Measurements from ENCODE around the gene PGBD5.

PGBD5 gene

DNA sequence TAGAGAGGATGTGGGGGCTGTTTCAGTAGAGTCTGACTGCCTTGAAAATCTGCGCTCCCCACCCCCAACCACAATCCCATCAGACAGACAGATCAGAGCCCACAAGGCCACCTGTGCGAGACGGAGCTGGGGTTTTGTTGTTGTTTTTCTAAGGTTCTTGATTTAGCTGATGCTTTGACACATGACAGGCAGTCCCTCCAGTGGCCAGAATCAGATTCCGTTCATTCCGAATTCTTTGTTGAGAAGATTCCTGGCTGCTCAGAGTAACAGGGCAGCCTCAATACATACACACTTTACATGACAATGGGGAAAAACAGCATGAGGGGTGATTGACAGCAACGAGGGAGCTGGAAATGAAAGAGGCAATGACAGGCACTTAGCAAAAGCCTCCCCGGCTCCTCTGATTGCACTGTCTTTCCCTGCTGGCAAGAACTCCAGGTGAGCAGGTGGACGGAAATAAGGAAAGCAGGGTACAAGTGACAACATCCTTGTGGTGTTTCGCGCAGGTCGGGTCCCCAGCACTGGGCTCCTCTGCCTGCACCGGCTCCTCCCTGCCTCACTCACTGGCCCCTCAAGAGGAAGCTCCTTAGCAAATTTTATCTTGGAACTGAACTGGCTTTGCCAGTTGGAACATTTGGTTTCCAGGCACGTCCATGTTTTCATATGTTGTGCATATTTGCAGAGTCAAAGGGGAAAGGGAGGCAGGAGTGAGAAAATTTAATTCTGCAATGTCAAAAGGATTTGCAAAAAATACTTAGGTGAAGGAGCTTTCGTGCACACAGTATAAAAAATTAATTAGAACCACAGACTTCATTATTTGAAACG lies 148.7 kb downstream of the PGBD5 start:
- DNase-seq = no peak

DNA sequence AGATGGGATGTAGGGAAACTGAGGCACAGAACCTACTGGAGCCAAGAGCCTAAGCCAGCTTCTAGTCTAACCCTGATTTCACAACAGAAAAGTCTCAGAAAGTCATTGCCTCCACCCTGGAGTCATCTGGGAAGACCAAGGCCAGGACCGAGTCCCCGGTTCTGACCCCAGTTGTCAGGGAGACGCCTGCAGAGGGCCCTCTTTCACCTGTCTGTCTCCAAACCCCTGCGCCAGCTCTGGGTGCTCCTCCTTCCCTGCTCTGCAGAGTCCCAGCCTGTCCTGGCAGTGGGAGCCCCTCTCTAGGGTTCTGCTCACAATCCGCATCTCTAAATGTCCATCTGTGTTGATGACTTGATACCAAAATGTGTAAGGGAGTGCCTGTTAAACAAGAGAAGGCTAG lies 149.7 kb downstream of the PGBD5 start:
- no peak for DNase-seq

DNA sequence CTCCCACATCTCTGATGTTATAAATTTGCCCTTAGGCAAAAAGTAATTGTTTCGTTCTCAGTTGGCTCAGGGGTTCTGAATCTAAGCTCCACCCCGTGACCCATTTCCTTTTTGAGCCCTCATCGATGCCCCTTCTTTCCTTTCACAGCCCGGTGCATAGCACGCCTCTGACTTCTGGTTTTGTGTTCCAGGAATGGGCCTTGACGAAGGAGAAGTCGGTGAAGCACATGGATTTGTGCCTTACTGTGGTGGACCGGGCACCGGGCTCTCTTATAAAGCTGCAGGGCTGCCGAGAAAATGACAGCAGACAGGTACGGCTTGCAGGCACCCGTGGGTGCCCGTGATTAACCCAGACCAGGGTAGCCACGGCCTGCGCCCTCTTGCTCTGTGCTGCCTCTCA lies 151.9 kb downstream of the PGBD5 start:
- no peak for DNase-seq

DNA sequence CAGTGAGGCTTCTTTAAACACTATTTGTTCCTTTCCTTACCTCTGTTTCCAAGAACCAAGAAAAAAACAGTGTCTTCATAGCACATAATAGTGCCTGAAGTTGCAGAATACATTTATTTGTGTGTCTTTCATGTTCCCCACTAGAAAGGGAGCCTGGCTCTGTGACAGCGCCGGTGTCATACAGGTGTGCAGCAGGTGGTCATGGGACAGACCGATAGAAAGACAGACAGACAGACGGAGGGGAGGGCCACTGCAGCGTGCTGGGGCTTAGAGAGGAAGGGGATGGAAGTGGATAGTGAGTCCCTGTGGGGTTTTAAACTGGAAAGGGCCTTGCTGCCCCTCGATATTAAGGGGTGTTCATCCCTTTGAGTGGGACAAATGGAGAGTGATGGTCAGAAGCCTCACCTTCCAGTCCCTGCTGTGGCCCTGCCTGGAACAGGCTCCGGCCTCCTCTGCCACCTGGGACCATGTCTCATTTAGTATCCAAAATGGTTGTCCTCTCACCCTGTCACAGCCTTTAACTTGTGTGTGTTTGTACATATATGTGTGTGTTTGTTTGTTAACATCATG lies 152.9 kb downstream of the PGBD5 start:
- DNase-seq = no peak

DNA sequence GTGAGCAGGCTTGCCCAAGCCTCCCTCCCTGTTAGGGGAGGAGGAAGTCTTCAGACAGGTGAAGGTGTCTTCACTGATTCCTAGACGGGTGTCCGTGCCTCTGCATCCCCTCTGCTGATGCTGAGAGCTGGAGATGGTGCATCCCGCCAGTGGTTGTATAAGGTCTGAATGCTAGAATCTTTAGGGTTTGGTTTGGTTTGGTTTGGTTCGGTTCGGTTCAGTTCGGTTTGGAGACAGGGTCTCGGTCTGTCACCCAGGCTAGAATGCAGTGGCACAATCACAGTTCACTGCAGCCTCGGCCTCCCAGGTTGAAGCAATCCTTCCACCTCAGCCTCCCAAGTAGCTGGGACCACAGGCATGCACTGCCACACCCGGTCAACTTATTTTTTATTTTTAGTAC lies 153.6 kb downstream of the PGBD5 start:
- no peak for DNase-seq

DNA sequence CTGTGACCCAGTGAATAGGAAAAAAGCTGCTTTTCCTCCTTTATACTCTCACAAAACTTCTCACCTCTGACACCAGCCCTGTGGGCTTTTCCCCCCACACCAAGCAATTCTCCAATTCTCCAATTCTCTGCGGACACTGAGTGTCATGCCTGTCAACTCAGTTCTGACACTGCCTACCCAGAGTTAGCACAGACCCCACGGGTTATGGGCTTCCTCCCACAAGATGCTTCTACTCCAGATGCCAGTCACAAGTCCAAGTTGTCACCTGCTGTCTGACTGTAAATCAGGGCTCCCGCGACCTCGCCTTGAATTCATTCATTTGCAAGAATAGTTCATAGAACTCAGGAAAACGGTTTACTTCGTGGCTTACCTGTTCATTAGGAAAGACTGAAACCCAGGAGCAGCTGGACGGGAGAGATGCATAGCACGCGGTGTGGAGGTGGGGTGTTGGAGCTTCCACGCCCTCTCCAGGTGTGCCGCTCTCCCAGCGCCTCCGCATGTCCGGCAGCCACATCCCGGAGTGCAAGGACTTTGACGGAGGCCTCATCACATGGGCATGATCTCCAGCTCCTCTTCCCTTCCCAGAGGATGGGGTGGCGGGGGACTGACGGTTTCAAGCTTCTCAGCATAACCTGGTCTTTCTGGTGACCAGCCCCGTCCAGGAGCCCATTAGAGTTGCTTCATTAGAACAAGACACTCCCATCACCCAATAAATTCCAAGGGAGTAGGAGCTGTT lies 154.7 kb downstream of the PGBD5 start:
- no peak for DNase-seq

DNA sequence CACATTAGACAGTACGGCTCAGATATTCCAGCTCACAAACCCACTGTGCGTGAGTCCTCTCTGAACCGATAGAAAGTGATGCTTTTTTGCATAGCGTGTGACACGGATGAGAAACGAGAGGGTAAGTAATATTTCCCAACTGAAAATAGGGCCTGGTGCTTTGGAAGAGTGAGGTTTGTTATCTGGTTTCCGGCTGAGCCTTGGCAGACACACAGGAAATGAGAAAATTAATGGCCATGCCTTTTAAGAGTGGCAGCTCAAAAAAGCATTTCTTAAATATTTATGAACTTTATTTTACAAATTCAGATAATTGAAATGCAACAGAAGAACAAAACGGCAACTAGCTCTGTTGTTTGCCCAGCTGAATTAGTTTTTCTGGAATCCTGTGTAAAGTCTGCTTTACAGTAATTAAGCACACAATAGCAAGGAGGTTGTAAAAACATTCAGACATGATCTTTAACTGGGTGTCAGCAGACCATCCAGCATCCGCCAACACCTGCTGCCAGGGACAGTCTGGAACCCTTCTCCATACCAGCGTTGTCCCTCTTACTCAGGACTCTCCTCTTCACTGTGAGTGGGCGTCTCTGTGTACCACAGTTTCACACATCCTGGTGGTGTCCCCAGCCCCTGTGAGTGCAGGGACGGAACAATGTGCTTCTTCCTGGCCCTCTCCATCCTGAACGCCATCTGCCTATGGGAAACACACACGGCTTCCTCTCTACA lies 155.4 kb downstream of the PGBD5 start:
- no peak for DNase-seq

DNA sequence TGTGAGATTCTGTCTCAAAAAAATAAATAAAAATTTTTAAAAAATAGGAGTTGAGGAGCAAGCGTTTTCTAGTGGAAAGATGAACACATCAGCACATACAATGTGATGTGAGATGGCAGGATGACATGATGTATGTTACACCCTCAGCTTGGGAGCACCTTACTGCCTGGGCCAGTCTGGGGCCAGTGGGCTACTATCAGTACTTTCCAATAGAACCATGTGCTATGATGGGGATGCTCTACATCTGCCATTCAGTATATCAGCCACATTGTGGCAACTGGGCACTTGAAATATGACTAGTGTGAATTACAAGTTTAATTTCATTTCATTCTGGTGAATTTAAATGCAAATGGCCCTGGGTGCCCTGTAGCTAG lies 156.0 kb downstream of the PGBD5 start:
- no peak for DNase-seq

DNA sequence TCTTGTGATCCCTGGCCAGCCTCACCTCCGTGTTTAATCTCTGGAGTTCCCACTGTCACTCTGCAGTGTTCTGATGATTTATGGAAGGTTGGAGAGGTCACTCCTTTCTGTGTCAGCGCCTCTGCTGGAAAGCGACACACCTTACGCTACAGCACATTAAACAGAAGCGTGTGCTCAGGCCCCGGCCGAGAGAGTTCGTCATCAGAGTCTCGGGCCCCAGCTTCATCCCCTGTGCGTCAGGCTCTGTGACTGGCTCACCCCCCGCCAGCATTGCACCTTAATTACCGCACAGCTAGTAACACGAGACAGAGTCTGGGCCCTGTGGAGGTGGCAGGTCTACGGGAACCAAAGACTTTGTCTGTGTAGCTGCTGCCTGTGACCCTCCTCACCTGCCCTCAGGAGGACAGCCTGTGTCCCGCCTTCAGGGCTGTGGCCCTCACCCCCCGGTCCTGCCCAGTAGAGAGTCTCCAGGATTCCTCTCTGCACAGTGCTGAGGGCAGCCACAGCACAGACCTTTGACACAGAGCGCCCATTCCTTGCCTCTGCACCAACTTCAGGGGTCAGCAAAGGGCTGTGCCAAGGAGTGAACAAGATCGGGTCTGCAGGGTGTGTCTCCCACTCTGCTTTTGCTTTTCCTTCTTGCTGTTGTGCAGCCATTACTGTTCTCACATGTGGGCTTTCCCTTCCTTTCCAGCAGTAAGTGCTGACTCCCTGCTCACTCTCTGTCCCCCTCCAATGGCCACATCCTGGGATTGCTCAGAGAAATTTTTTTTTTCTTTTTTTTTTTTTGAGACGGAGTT lies 157.6 kb downstream of the PGBD5 start:
- peak; percentile 59 to 61 for DNase-seq

DNA sequence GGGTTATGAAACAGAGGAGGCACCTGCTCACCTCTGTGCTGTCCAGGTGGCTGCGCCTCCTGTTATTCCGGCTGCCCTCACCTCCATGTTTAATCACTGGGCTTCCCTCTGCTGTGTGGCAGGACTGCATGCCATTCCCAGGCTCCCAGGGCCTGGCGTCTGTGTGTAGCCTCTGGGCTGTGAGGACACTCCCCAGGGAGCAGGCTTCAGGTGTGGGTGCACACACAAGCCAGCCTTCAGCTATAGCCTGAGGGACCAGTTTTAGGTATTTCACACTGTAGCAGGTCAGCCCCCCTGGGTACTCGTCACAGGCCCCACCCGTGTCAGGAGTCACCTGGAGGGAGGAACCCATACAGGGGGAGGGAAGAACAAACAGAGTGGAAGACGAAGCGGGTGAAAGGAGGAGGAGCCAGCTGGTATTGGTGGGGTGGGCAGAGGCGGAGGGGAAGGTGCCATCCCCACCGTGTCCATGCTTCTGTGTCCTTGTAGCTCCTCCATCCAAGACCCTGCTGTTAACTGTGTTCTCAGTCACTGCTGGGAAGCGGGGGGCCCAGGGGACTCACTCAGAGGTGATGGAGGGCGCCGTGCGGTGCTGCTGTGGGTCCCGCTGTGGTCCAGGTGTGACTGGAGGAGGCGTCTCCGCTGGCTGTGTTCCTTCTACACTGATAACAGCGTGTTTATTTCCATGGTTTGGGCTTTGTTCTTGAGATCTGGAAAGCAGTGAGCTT lies 158.6 kb downstream of the PGBD5 start:
- no peak for DNase-seq

DNA sequence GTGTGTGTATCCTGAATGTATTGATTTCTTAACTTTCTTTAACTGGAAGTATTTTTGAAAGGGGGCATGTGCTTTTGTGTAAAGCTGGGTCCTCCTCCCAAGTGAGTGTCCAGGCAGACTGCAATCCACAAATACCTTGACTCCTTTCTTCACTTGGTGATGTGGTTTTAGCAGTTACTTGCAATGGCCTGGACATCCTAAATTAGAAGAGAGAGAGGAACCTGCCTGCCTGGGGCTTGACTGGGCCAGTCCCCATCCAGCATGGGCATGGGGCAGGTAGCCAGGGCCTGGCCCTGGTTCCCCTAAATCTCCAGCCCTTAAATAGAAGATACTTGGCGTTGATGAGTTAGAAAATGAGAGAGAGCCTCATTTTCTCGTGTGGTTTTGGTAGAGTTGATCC lies 159.7 kb downstream of the PGBD5 start:
- DNase-seq = no peak

DNA sequence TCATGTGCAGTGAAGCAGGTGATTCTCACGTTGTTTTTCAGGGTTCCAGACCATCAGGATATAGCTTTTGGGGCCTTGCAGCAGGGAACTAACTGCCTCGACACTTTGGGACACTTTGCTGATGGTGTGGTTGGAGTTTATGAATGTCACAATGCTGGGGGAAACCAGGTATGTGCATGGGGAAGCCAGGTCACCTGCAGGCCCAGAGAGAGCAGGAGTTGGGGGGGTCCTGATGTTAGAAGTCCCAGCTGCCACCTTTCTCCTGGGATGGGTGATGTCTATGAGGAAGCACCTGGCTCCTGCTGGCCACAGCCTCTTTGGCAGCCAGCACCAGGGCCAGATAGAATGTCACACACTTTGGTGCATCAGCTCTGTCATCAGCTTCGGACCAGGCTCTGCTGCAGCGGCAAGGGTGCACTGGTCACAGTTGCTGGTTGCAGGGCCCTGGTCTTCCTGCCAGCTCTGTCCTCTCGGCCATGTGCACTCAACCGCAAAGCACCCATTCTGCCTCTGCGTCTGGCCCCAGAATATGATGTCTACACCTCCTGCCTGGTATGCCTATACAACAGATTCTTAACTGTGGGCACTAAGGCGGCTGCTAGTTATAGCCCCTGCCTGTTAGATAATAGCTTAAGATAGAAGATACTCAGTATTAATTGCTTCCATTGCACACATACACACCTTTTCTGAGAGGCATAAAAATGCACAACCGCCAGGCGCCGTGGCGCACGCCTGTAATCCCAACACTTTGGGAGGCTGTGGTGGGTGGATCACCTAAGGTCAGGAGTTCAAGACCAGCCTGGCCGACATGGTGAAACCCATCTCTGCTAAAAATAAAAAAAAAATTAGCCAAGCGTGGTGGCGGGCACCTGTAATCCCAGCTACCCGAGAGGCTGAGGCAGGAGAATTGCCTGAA lies 160.7 kb downstream of the PGBD5 start:
- DNase-seq = no peak

Measured in inflammatory macrophage treated with lipopolysaccharide for 1 hour (primary cell).